GM20431 (cell line): ENCODE data around the gene GRPEL1.

Source experiments
- in situ Hi-C: fragments of 300-500 bp; cut with MseI, MboI; formaldehyde crosslinking; loops from one replicate; pipeline ENCODE4 v1.15.0; 2020; ENCODE audit warnings: low sequenced_read_pairs; ENCODE audit not compliant: unreplicated experiment

Gene GRPEL1

DNA sequence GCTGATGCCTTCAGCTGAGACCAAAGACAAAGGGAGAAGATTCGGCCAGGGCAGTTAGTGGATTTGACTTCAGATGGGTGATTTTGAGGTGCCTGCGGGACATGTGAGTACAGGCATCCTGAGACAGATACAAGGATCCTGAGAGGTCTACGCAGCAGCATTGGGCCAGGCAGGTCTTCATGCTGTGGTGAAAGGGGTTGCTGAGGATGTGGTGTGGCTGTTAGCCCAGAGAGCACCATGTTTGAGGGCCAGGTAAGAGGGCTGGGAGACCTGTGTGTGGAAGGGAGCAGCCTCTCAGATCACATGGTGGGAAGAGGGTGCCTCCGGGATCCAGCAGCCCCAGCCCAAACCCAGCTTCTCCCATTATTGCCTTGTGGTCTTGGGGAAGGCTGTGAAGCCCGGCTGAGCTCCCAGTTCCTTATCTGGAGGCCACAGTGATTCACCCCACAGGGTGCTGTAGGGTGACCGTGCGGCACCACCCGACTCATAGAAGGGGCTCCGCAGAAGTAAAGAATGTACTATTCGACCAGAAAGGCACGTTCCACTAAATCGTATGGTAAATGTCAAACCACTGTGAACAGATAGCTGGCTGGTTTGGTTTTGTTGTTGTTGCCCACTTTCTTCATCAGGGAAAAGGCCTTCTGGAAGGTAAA lies 52.4 kb downstream of the GRPEL1 start:
- in situ Hi-C loops, result no loop called here

GRCh38 chr4:7014815-7015214 lies 53.0 kb downstream of the GRPEL1 start:
- in situ Hi-C loops, result no loop called here

DNA sequence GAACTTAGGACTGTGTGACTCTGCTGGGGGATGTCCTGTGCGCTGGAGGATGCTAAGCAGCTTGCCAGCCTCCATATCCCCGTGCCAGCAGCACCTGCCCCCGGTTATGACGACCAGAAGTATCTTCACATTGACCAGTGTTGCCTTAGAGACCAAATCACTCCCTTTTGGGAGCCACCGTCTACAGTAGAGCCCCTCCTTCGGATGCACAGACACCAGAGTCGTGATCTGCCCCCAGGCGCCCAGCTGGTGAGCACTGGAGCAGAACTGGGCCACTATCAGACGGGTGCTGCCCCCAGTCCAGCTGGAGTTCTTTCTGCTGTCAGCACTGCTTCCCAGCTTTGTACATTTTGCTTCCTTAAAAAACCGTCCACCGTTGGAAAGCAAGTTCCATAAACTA lies 54.7 kb downstream of the GRPEL1 start:
- in situ Hi-C loops, result no loop called here

DNA sequence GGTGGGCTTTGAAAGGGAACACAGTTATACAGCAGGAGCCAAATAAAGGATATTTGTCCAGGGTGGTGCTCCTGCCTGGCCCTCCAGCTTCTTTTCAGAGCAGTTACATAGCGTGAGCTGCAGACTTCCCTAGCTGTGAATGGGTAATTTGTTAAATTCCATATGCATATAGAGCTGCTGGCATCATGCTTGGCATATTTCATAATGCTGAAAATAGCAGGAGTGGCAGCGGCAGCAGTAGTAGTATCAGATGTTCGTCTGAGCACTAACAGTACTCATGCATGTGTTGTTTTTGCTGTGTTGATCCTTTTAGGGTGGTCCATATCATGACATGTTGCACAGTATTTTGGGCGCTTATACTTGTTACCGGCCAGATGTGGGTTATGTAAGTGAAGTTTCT lies 58.3 kb downstream of the GRPEL1 start:
- in situ Hi-C loops, result no loop called here
